Astrocyte (in vitro differentiated cells and primary cell): ENCODE measurements around the gene HEMK1. TPM values are rescaled to one million over a fixed set of nuclear protein-coding genes. Genes with fewer than 3 reads are reported as not detected.
A peak's percentile ranks its signal among the peaks of the same experiment; 100 is the strongest.

Source experiments
- DNase-seq: peaks from one replicate; pipeline ENCODE4 v3.0.0-alpha.2; 2010; ENCODE audit warnings: low read depth
- FAIRE-seq: peaks from 2 replicates; lab custom pipeline; 2011; peaks lifted over from hg19 to GRCh38; lab: Jason Lieb, UNC
- H2AFZ ChIP-seq: 2 replicates; pipeline ENCODE4 v1.6.0; 2012; ENCODE audit warnings: low read depth, low read length, inconsistent platforms
- H3K27ac ChIP-seq: 2 replicates; pipeline ENCODE4 v1.5.1; 2011; ENCODE audit warnings: low read depth, low read length, inconsistent platforms
- H3K27me3 ChIP-seq: 2 replicates; pipeline ENCODE4 v1.6.0; 2011; ENCODE audit warnings: low read length, inconsistent platforms; ENCODE audit not compliant: insufficient read depth
- H3K36me3 ChIP-seq: 2 replicates; pipeline ENCODE4 v1.5.1; 2011; ENCODE audit warnings: low read length, inconsistent platforms; ENCODE audit not compliant: insufficient read depth
- H3K4me1 ChIP-seq: 2 replicates; pipeline ENCODE4 v1.5.1; 2011; ENCODE audit warnings: low read length, inconsistent platforms; ENCODE audit not compliant: insufficient read depth
- H3K4me2 ChIP-seq: 2 replicates; pipeline ENCODE4 v1.6.0; 2012; ENCODE audit warnings: low read length, inconsistent platforms
- H3K4me3 ChIP-seq: 2 replicates; pipeline ENCODE4 v1.5.1; 2011; ENCODE audit warnings: low read depth, mild to moderate bottlenecking, low read length, inconsistent platforms; ENCODE audit not compliant: insufficient read depth
- H3K79me2 ChIP-seq: 2 replicates; pipeline ENCODE4 v1.6.0; 2012; ENCODE audit warnings: mild to moderate bottlenecking, low read length, inconsistent platforms; ENCODE audit not compliant: insufficient read depth
- H3K9ac ChIP-seq: 2 replicates; pipeline ENCODE4 v1.6.0; 2012; ENCODE audit warnings: mild to moderate bottlenecking, low read length, inconsistent platforms
- H3K9me3 ChIP-seq: 2 replicates; pipeline ENCODE4 v1.5.1; 2012; ENCODE audit warnings: low read depth, mild to moderate bottlenecking, low read length, inconsistent platforms; ENCODE audit not compliant: insufficient read depth
- H4K20me1 ChIP-seq: 2 replicates; pipeline ENCODE4 v1.6.0; 2012; ENCODE audit warnings: low read length, inconsistent platforms; ENCODE audit not compliant: insufficient read depth
- H3K27ac Mint-ChIP-seq: one replicate; pipeline ENCODE4 v1.8.0; 2021; ENCODE audit warnings: mild to moderate bottlenecking, mixed read lengths; ENCODE audit not compliant: unreplicated experiment
- H3K27me3 Mint-ChIP-seq: one replicate; pipeline ENCODE4 v1.8.0; 2021; ENCODE audit warnings: low read depth, mixed read lengths; ENCODE audit not compliant: unreplicated experiment
- H3K36me3 Mint-ChIP-seq: one replicate; pipeline ENCODE4 v1.8.0; 2021; ENCODE audit warnings: low read depth, mixed read lengths; ENCODE audit not compliant: unreplicated experiment
- H3K4me1 Mint-ChIP-seq: one replicate; pipeline ENCODE4 v1.8.0; 2021; ENCODE audit warnings: low read depth, mixed read lengths; ENCODE audit not compliant: unreplicated experiment
- H3K4me3 Mint-ChIP-seq: one replicate; pipeline ENCODE4 v1.8.0; 2021; ENCODE audit warnings: mild to moderate bottlenecking, moderate library complexity, mixed read lengths; ENCODE audit not compliant: unreplicated experiment
- H3K9me3 Mint-ChIP-seq: one replicate; pipeline ENCODE4 v1.8.0; 2021; ENCODE audit warnings: mild to moderate bottlenecking, mixed read lengths; ENCODE audit not compliant: unreplicated experiment
- CTCF ChIP-seq: IDR thresholded peaks from 2 replicates; pipeline ENCODE4 v1.5.1; 2011; ENCODE audit warnings: low read depth, mild to moderate bottlenecking, inconsistent platforms, low read length, moderate library complexity; ENCODE audit not compliant: insufficient read depth
- EZH2 ChIP-seq: IDR thresholded peaks from 2 replicates; pipeline ENCODE4 v1.6.1; 2012; ENCODE audit warnings: mild to moderate bottlenecking, low read length, inconsistent platforms; ENCODE audit not compliant: insufficient read depth
- total RNA-seq: library from RNA; stranded (reverse); gene quantifications from 2 replicates; pipeline ENCODE4 v1.2.1, GENCODE V29; 2021

Gene HEMK1
- total RNA-seq, 1 donor from 2014 or later, result 13.6 TPM

DNA sequence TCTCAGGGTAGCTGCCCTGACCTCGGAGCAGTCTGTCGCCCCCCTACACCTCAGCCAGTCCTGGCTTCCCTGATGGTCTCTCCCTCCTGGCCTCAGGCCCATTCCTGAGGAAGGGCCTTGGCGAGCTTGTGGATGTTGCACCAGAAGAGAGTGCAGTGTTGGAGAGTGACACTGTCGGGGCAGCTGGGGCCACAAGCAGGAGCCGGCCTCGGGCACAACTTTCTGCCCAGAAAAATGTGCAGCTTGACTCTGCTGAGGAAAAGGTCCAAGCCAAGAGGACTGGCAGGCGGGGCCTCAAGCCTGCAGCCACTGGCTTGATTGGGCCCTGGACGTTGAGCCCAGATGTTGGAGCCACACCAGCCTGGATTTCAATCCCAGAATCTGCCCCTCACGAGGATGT, 12.8 kb downstream of the HEMK1 start:
- no peaks in the 10 kb centered on the region for H3K9me3 ChIP-seq
- H3K4me1 ChIP-seq, result no peaks in the 10 kb centered on the region
- Mint-ChIP-seq H3K27ac (no peak overlapping the region), H3K36me3 (peaks cover 20% of the 10 kb centered on the region), H3K27me3 (no peaks in the 10 kb centered on the region), H3K4me1 (peaks cover 8% of the 10 kb centered on the region), H3K4me3 (no peak overlapping the region), H3K9me3 (no peaks in the 10 kb centered on the region)
- H3K27me3 ChIP-seq, result no peaks in the 10 kb centered on the region
- no peak overlapping the region for H2AFZ ChIP-seq
- no peak overlapping the region for H3K27ac ChIP-seq
- FAIRE-seq (no peak), DNase-seq (no peak)
- peaks cover under 1% of the 10 kb centered on the region for H3K36me3 ChIP-seq
- no peaks in the 10 kb centered on the region for H3K79me2 ChIP-seq
- no peak for TF ChIP-seq EZH2
- no peak for TF ChIP-seq CTCF
- no peak overlapping the region for H3K9ac ChIP-seq
- H4K20me1 ChIP-seq, result no peaks in the 10 kb centered on the region
- H3K4me3 ChIP-seq, result no peak overlapping the region
- H3K4me2 ChIP-seq, result no peak overlapping the region

GRCh38 chr3:50583897-50584296, 14.6 kb downstream of the HEMK1 start:
- no peak overlapping the region for H3K4me2 ChIP-seq
- Mint-ChIP-seq H3K4me1 (peaks cover 12% of the 10 kb centered on the region), H3K36me3 (peaks cover 15% of the 10 kb centered on the region), H3K27me3 (peaks cover 4% of the 10 kb centered on the region), H3K4me3 (no peak overlapping the region), H3K27ac (peak overlapping the region; percentile 60), H3K9me3 (no peaks in the 10 kb centered on the region)
- no peak overlapping the region for H2AFZ ChIP-seq
- no peak overlapping the region for H3K4me3 ChIP-seq
- H3K27ac ChIP-seq, result no peak overlapping the region
- no peaks in the 10 kb centered on the region for H4K20me1 ChIP-seq
- no peaks in the 10 kb centered on the region for H3K79me2 ChIP-seq
- TF ChIP-seq EZH2 (no peak), CTCF (no peak)
- no peaks in the 10 kb centered on the region for H3K9me3 ChIP-seq
- no peaks in the 10 kb centered on the region for H3K36me3 ChIP-seq
- no peak for DNase-seq
- no peaks in the 10 kb centered on the region for H3K27me3 ChIP-seq
- FAIRE-seq, result no peak
- H3K4me1 ChIP-seq, result no peaks in the 10 kb centered on the region
- no peak overlapping the region for H3K9ac ChIP-seq

GRCh38 chr3:50584391-50584790, 15.1 kb downstream of the HEMK1 start:
- H3K27ac ChIP-seq, result no peak overlapping the region

More at GRCh38 chr3:50584391-50584790, 15.1 kb downstream of the HEMK1 start:
- no peaks in the 10 kb centered on the region for H3K27me3 ChIP-seq
- no peak for FAIRE-seq
- H2AFZ ChIP-seq, result no peak overlapping the region
- Mint-ChIP-seq H3K4me3 (no peak overlapping the region), H3K9me3 (no peaks in the 10 kb centered on the region), H3K27ac (peak overlapping the region; percentile 60), H3K27me3 (peaks cover 4% of the 10 kb centered on the region), H3K4me1 (peaks cover 12% of the 10 kb centered on the region), H3K36me3 (peaks cover 11% of the 10 kb centered on the region)
- no peak overlapping the region for H3K9ac ChIP-seq
- no peaks in the 10 kb centered on the region for H4K20me1 ChIP-seq
- no peaks in the 10 kb centered on the region for H3K9me3 ChIP-seq
- TF ChIP-seq CTCF (no peak), EZH2 (no peak)
- H3K4me2 ChIP-seq, result no peak overlapping the region
- no peaks in the 10 kb centered on the region for H3K79me2 ChIP-seq
- H3K36me3 ChIP-seq, result no peaks in the 10 kb centered on the region
- no peak for DNase-seq
- no peak overlapping the region for H3K4me3 ChIP-seq
- no peaks in the 10 kb centered on the region for H3K4me1 ChIP-seq
